Left ventricle myocardium inferior (tissue), 1 donor: ENCODE data around the gene WWC2. TPM values are rescaled to one million over a fixed set of nuclear protein-coding genes. Genes with fewer than 3 reads are reported as not detected.

Experiments
- DNase-seq: peaks from one replicate; pipeline ENCODE4 v3.0.0-alpha.2; 2020
- H3K27ac ChIP-seq: fragments of 200-600 bp; replicated peaks from 2 replicates; pipeline ENCODE4 v1.8.0; 2021
- H3K27me3 ChIP-seq: fragments of 200-600 bp; 2 replicates; pipeline ENCODE4 v1.8.0; 2021; ENCODE audit warnings: low read depth
- H3K36me3 ChIP-seq: fragments of 200-600 bp; 2 replicates; pipeline ENCODE4 v1.8.0; 2021
- H3K4me1 ChIP-seq: fragments of 200-600 bp; 2 replicates; pipeline ENCODE4 v1.8.0; 2021
- H3K4me3 ChIP-seq: fragments of 200-600 bp; 2 replicates; pipeline ENCODE4 v1.8.0; 2021; ENCODE audit warnings: mild to moderate bottlenecking, moderate library complexity
- H3K9me3 ChIP-seq: fragments of 200-600 bp; replicated peaks from 2 replicates; pipeline ENCODE4 v1.8.0; 2021
- intact Hi-C: fragments of 100-400 bp; cut with micrococcal nuclease; formaldehyde crosslinking; loops from one replicate; pipeline ENCODE4 v1.11.0; 2022
- total RNA-seq: library from RNA; stranded (reverse); fragmentation: NEBNext Ultra II Directional; extraction: Animal tissue kit (Norgen Biotek cat#: 25700); gene quantifications from one replicate; pipeline ENCODE4 v1.2.1, GENCODE V29; 2021
- TF ChIP-seq, protein P1 (sequence below): fragments of 200-600 bp; IDR thresholded peaks from 2 replicates; pipeline ENCODE4 v1.8.0; 2021; ENCODE audit warnings: antibody characterized with exemption, mild to moderate bottlenecking, borderline replicate concordance
- donor health status: DM: no; HTN: yes; CAD: no; lungs with severe emphysema.

WWC2 gene
- total RNA-seq, 1 donor from 2014 or later = 42.3 TPM

GRCh38 chr4:183350317-183351071 is 251.4 kb downstream of the WWC2 start:
- H3K27me3 ChIP-seq = peaks cover 59% of the 10 kb centered on the region
- no peaks in the 10 kb centered on the region for H3K36me3 ChIP-seq
- intact Hi-C loops = no loop called here
- no peak overlapping the region for H3K4me3 ChIP-seq
- no peak for DNase-seq
- H3K4me1 ChIP-seq = no peaks in the 10 kb centered on the region
- H3K9me3 ChIP-seq = no peaks in the 10 kb centered on the region
- H3K27ac ChIP-seq = no peak overlapping the region
- TF ChIP-seq, protein P1, sequence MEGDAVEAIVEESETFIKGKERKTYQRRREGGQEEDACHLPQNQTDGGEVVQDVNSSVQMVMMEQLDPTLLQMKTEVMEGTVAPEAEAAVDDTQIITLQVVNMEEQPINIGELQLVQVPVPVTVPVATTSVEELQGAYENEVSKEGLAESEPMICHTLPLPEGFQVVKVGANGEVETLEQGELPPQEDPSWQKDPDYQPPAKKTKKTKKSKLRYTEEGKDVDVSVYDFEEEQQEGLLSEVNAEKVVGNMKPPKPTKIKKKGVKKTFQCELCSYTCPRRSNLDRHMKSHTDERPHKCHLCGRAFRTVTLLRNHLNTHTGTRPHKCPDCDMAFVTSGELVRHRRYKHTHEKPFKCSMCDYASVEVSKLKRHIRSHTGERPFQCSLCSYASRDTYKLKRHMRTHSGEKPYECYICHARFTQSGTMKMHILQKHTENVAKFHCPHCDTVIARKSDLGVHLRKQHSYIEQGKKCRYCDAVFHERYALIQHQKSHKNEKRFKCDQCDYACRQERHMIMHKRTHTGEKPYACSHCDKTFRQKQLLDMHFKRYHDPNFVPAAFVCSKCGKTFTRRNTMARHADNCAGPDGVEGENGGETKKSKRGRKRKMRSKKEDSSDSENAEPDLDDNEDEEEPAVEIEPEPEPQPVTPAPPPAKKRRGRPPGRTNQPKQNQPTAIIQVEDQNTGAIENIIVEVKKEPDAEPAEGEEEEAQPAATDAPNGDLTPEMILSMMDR = no peak

DNA sequence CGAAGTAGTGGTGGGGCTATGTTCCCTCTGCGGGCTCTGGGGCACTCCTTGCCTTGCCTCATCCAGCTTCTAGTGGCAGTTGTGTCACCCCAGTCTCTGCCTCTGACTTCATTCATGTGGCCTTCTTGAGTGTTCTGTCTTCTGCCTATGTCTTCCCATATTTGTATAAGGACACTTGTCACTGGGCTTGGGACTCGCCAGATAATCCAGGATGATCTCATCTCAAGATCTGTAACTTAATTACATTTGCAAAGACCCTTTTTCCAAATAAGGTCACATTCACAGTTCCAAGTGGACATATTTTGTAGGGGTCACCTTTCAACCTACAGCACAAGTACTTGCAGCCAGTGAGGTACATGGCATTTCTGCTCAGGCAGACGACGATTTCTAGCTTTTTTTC is 253.5 kb downstream of the WWC2 start:
- no peak for DNase-seq
- no peaks in the 10 kb centered on the region for H3K9me3 ChIP-seq
- H3K4me3 ChIP-seq = no peak overlapping the region
- no peaks in the 10 kb centered on the region for H3K4me1 ChIP-seq
- no peaks in the 10 kb centered on the region for H3K36me3 ChIP-seq
- peaks cover 53% of the 10 kb centered on the region for H3K27me3 ChIP-seq
- intact Hi-C loops = no loop called here
- H3K27ac ChIP-seq = no peak overlapping the region
- TF ChIP-seq, protein P1 = no peak

DNA sequence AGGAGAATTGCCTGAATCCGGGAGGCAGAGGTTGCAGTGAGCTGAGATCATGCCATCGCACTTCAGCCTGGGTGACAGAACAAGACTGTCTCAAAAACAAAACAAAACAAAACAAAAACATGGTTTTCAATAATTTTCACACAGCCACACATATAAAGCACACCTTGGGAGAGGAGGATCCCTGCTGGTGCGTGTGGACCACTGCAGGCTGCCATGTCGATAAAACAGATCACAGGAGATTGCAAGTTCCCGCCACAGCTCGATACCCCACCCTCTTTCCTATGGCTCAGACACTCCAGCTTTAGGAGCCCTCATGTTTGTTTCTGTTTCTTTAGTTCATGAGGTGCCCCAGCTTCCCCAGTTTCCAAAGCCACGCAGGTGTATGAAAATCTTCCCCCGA is 254.5 kb downstream of the WWC2 start:
- intact Hi-C loops = no loop called here
- TF ChIP-seq, protein P1 = no peak
- H3K4me3 ChIP-seq = no peak overlapping the region
- no peaks in the 10 kb centered on the region for H3K36me3 ChIP-seq
- H3K27me3 ChIP-seq = peaks cover 43% of the 10 kb centered on the region
- no peak for DNase-seq
- no peaks in the 10 kb centered on the region for H3K9me3 ChIP-seq
- H3K4me1 ChIP-seq = no peaks in the 10 kb centered on the region
- no peak overlapping the region for H3K27ac ChIP-seq

- intact Hi-C loops = no loop called here
- TF ChIP-seq, protein P1 = no peak
- H3K27ac ChIP-seq = no peak overlapping the region
- no peak for DNase-seq
- peaks cover 36% of the 10 kb centered on the region for H3K27me3 ChIP-seq
- no peaks in the 10 kb centered on the region for H3K9me3 ChIP-seq
- no peak overlapping the region for H3K4me3 ChIP-seq
- H3K4me1 ChIP-seq = no peaks in the 10 kb centered on the region
- no peaks in the 10 kb centered on the region for H3K36me3 ChIP-seq
Observed at GRCh38 chr4:183354219-183354618, 255.2 kb downstream of the WWC2 start.

DNA sequence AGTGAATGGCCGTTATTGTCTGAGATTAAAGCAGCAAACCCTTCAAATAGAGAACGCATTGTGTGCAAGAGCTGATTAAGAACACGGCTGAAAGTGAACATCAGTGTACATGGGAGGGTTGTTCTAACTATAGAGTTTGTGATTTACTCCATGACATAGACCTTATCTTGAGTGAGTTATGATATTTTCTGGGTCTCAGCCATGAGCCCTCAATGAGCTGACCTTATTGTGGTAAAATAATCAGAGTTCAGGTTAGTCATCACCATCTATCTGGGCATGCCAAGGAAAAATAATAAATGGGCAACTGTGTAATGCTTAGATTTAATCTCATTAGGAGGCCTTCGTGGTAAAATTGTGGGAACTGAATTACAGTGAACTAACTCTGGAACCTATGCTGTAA is 256.3 kb downstream of the WWC2 start:
- H3K9me3 ChIP-seq = no peaks in the 10 kb centered on the region
- intact Hi-C loops = no loop called here
- H3K4me1 ChIP-seq = no peaks in the 10 kb centered on the region
- no peaks in the 10 kb centered on the region for H3K36me3 ChIP-seq
- TF ChIP-seq, protein P1 = no peak
- DNase-seq = no peak
- no peak overlapping the region for H3K27ac ChIP-seq
- H3K4me3 ChIP-seq = no peak overlapping the region
- peaks cover 26% of the 10 kb centered on the region for H3K27me3 ChIP-seq
